ENCODE results near the gene SCN1A. TPM values are rescaled to one million over a fixed set of nuclear protein-coding genes. Genes with fewer than 3 reads are reported as not detected.

The SCN1A gene
- total RNA-seq, 1 donor from 2014 or later = 1.9 TPM

DNA sequence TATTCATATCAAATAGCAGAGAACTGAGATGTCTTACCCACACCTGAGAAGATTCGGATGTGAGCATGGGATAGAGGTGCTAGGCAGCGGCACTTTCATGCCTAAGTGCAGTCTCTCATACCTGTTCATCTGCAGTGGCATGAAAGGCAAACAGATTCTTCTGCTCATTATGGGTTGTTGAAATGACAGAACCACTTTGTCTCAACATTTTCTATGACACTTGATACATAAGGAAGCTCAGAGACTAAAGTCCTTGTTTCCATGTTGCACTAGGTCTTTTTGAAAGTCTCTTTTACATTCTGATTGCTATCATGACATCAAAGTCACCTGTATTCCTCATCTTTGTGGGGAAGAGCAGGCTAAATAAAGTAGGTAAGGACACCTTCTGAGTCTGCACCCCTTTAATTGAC is 8.0 kb upstream of the SCN1A start:
- H3K9me3 Mint-ChIP-seq = peaks cover 16% of the 10 kb centered on the region
- peaks cover 5% of the 10 kb centered on the region for H3K27me3 Mint-ChIP-seq (ENCODE audit: low read depth)
- no peak for TF ChIP-seq CTCF (IDR thresholded peaks at IDR 0.05; ENCODE audit: unreplicated experiment)
- H3K4me3 Mint-ChIP-seq = no peak overlapping the region
- no peak for DNase-seq (ENCODE audit: low spot score in 2 of 2, unreplicated experiment in 2 of 2)
- H3K4me1 Mint-ChIP-seq = peaks cover 8% of the 10 kb centered on the region
- no peaks in the 10 kb centered on the region for H3K36me3 Mint-ChIP-seq
- H3K27ac Mint-ChIP-seq = no peak overlapping the region

GRCh38 chr2:166135152-166135848 is 7.5 kb upstream of the SCN1A start:
- no peak overlapping the region for H3K27ac Mint-ChIP-seq
- DNase-seq (ENCODE audit: low spot score in 2 of 2, unreplicated experiment in 2 of 2) = no peak
- no peak overlapping the region for H3K4me3 Mint-ChIP-seq
- TF ChIP-seq CTCF (IDR thresholded peaks at IDR 0.05; ENCODE audit: unreplicated experiment) = no peak
- peaks cover 8% of the 10 kb centered on the region for H3K4me1 Mint-ChIP-seq
- H3K9me3 Mint-ChIP-seq = peaks cover 16% of the 10 kb centered on the region
- peaks cover 8% of the 10 kb centered on the region for H3K27me3 Mint-ChIP-seq (ENCODE audit: low read depth)
- no peaks in the 10 kb centered on the region for H3K36me3 Mint-ChIP-seq

DNA sequence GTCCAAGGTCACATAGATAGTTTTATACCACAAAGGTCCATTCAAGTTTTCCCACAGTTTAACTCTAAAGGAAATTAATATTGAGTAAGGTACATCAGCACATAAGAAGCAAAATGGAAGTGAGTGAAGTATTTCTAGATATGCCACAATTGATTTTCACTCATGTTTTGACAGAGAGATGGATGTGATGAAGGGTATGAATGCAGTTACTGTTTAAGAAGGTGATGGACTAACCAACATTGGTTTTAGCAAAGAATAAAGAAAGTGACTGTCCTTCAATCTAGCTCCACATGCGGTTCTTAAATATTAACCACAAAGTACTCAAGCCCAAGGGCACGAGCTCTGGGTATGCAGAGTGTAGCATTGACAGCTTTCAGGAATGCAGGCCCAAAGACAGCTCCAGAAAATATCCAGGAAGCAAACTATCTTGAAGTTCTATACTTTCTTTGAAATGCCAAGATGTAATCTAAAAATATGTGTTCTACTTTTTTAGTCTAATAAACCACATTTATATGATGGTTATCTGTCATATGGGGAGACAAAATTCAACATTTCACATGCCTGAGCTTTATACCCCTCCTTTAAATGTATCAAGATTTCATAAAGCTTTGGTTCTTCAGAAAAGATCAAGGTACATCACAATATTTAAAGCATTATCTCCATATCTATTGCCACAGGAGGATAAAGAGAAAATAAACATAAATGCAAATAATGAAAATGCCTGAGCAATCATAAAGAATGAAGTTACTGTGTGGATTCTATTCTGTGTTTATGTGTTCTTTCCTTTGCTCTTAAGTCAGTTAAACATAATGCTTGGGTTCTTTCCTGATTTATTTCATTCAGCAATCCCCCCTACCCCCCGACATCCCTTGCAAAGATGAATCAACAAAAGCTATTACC is 6.7 kb upstream of the SCN1A start:
- DNase-seq (ENCODE audit: low spot score in 2 of 2, unreplicated experiment in 2 of 2) = no peak
- TF ChIP-seq CTCF (IDR thresholded peaks at IDR 0.05; ENCODE audit: unreplicated experiment) = no peak
- Mint-ChIP-seq H3K4me1 (peaks cover 8% of the 10 kb centered on the region), H3K9me3 (peaks cover 14% of the 10 kb centered on the region), H3K36me3 (no peaks in the 10 kb centered on the region), H3K27me3 (ENCODE audit: low read depth) (peaks cover 15% of the 10 kb centered on the region), H3K4me3 (no peak overlapping the region), H3K27ac (no peak overlapping the region)

DNA sequence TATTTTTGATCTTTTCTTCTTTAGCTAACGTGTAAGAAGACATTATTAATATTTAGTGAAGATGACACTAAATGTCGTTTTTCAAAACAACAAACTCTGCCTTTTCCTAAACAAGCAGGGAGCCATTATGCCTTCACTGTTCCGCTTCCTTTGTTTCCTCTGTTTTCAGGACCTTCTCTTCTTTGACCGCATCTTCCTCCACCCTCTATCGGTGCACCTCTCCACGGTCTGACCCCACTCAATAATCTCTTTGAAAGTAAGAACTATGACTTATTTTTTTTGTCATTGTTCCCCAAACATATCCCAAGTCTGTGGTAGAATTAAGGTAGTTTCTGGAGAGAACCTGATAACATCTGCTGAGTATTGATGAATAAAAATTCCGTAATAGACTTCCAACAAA is 5.8 kb upstream of the SCN1A start:
- H3K27me3 Mint-ChIP-seq (ENCODE audit: low read depth) = peaks cover 17% of the 10 kb centered on the region
- H3K36me3 Mint-ChIP-seq = no peaks in the 10 kb centered on the region
- peaks cover 8% of the 10 kb centered on the region for H3K4me1 Mint-ChIP-seq
- DNase-seq (ENCODE audit: low spot score in 2 of 2, unreplicated experiment in 2 of 2) = no peak
- no peak for TF ChIP-seq CTCF (IDR thresholded peaks at IDR 0.05; ENCODE audit: unreplicated experiment)
- no peak overlapping the region for H3K4me3 Mint-ChIP-seq
- H3K27ac Mint-ChIP-seq = no peak overlapping the region
- H3K9me3 Mint-ChIP-seq = peaks cover 6% of the 10 kb centered on the region

DNA sequence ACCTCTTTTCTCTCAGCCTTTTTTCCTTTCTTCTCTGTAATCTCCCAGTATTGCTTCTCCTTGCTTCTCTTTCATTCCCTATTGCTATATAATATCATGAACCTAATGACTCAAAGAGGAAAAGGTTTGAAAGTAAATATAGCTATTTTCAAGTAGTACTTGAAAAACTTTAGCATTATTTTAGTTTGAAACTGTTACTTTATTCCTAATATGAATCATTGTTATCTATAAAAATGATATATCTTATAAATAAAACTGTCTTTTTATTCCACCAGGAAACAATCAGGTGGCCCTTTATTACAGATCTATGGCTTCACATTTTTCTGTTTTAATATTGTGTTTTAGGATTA is 311 bp upstream of the SCN1A start:
- Mint-ChIP-seq H3K4me1 (peaks cover 31% of the 10 kb centered on the region), H3K9me3 (no peaks in the 10 kb centered on the region), H3K27me3 (ENCODE audit: low read depth) (peaks cover 17% of the 10 kb centered on the region), H3K4me3 (no peak overlapping the region), H3K36me3 (no peaks in the 10 kb centered on the region), H3K27ac (no peak overlapping the region)
- DNase-seq (ENCODE audit: low spot score in 2 of 2, unreplicated experiment in 2 of 2) = no peak
- TF ChIP-seq CTCF (IDR thresholded peaks at IDR 0.05; ENCODE audit: unreplicated experiment) = peak; percentile 24

Data from mesothelial cell of epicardium (in vitro differentiated cells).